ENCODE data around the gene UIMC1. TPM values are rescaled to one million over a fixed set of nuclear protein-coding genes. Genes with fewer than 3 reads are reported as not detected.
"Not testable (repeated sequence)": the region's sequence is repeated elsewhere in the genome, so short reads cannot be mapped to it uniquely, and the experiment has no call there.

Gene UIMC1
- total RNA-seq, 1 experiment from 2014 or later, result 38.4 TPM

DNA sequence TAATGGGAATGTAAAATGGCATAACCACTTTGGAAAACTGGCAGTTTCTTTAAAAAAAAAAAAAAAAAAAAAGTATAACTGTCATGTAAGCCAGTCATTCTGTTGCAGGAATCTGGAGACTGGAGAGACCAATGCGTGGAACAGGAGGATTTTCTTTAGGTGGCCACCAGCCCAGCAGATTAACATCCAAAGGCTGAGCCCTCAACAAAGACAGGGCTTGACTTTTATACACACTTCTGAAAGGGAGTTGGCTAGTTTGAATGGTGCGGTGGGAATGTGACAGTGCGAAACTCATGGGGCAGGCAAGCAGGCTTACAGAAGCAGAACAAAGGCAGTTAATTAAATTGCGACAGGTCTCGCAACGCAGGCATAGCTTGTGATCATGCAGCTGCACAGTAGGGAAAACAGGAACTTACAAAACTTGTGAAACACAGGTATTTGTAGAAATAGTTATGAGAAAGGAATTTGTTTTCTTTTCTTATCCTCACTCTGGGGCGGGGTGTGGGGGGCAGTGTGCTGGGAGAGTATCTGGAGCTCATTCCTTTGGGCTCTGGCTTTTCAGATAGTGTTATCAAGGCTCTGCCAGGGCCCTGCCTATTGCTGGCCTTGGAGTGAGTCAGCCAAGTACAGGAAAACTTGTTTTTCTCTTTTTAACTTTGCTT is 12.0 kb downstream of the UIMC1 start:
- Histone ChIP-seq H3K27me3 (ENCODE audit: insufficient read depth, low read length) (no peaks in the 10 kb centered on the region), H3K36me3 (ENCODE audit: control insufficient read depth in 1 of 2, insufficient read depth in 2 of 2, low read length in 2 of 2) (0 out of 4 replicates have a peak, but pooled peaks cover 0 to 8% of the 10 kb centered on the region in 2 experiments), H3K9me2 (ENCODE audit: insufficient read depth) (no peaks in the 10 kb centered on the region), H3K79me2 (ENCODE audit: insufficient read depth, low read length) (peaks cover 98% of the 10 kb centered on the region), H4K20me1 (ENCODE audit: insufficient read depth) (no peaks in the 10 kb centered on the region), H3K4me3 (replicated peaks in 1 of 2; ENCODE audit: low read depth in 1 of 2, low read length in 2 of 2) (no peak overlapping the region), H3K4me1 (ENCODE audit: control insufficient read depth in 1 of 2, insufficient read depth in 2 of 2, low read length in 2 of 2) (peaks cover 0 to 8% of the 10 kb centered on the region in 2 experiments; a peak in 2 of 4 replicates), H3K4me2 (ENCODE audit: low read length) (no peak overlapping the region), H3K9me3 (ENCODE audit: control insufficient read depth in 1 of 2, insufficient read depth in 1 of 2, low read depth in 1 of 2, low read length in 2 of 2) (no peaks in the 10 kb centered on the region; a peak in 1 of 4 replicates), H2AFZ (ENCODE audit: low read depth, low read length, poor library complexity, severe bottlenecking) (no peak overlapping the region), H3K27ac (ENCODE audit: low read depth, low read length) (no peak overlapping the region), H3K9ac (ENCODE audit: low read length) (no peak overlapping the region)
- no peak for DNase-seq (ENCODE audit: low read depth, low spot score)
- intact Hi-C loops (cut with micrococcal nuclease), result no loop called here
- no TSS peak for BruUV-seq (replicated peaks)
- ChIA-PET CTCF (no interaction called here), RAD21 (ENCODE audit: low non-redundant PET in 1 of 2, low total read pairs in 2 of 2, uncharacterized antibody in 2 of 2, unreplicated experiment in 2 of 2) (no interaction called here), POLR2A (interaction anchor here (0.6 kb wide), 1 partner anchor 92 kb away, joined by 4 read pairs; the partner anchor contains the start of gene FGFR4)
- TF ChIP-seq, protein P1, sequence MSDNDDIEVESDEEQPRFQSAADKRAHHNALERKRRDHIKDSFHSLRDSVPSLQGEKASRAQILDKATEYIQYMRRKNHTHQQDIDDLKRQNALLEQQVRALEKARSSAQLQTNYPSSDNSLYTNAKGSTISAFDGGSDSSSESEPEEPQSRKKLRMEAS (IDR thresholded peaks at IDR 0.05), result no peak
- TF ChIP-seq CBX3 (IDR thresholded peaks at IDR 0.05; ENCODE audit: low read depth), result peak; percentile 80; the same call in 1 of the 2 replicates
- ATAC-seq, result no peak

DNA sequence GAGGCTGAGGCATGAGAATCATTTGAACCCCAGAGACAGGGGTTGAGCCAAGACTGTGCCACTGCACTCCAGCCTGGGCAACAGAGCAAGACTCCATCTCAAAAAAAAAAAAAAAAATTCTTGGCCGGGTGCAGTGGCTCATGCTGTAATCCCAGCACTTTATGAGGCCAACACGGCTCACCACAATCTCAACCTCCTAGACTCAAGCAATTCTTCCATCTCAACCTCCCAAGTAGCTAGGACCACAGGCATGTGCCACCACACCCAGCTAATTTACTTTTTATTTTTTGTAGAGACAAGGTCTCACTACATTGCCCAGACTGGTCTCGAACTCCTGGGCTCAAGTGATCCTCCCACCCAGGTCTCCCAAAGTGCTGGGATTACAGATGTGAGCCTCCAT is 13.5 kb downstream of the UIMC1 start:
- H3K4me3 ChIP-seq (replicated peaks in 1 of 2; ENCODE audit: low read depth in 1 of 2, low read length in 2 of 2); H3K27me3 ChIP-seq (ENCODE audit: insufficient read depth, low read length); ATAC-seq; H3K36me3 ChIP-seq (ENCODE audit: control insufficient read depth in 1 of 2, insufficient read depth in 2 of 2, low read length in 2 of 2); H3K4me2 ChIP-seq (ENCODE audit: low read length); H3K4me1 ChIP-seq (ENCODE audit: control insufficient read depth in 1 of 2, insufficient read depth in 2 of 2, low read length in 2 of 2); H3K27ac ChIP-seq (ENCODE audit: low read depth, low read length); POLR2A ChIA-PET; H2AFZ ChIP-seq (ENCODE audit: low read depth, low read length, poor library complexity, severe bottlenecking); H3K9me3 ChIP-seq (ENCODE audit: control insufficient read depth in 1 of 2, insufficient read depth in 1 of 2, low read depth in 1 of 2, low read length in 2 of 2); H3K9ac ChIP-seq (ENCODE audit: low read length); H4K20me1 ChIP-seq (ENCODE audit: insufficient read depth); H3K9me2 ChIP-seq (ENCODE audit: insufficient read depth); RAD21 ChIA-PET (ENCODE audit: low non-redundant PET in 1 of 2, low total read pairs in 2 of 2, uncharacterized antibody in 2 of 2, unreplicated experiment in 2 of 2); intact Hi-C loops (cut with micrococcal nuclease); DNase-seq (ENCODE audit: low read depth, low spot score); BruUV-seq (replicated peaks): not testable (repeated sequence)
- CTCF ChIA-PET, result interaction anchor here (0.7 kb wide), 1 partner anchor 26 kb away, joined by 3 read pairs; no protein-coding TSS in a partner anchor
- peaks cover 98% of the 10 kb centered on the region for H3K79me2 ChIP-seq (ENCODE audit: insufficient read depth, low read length)

Measured in HCT116 (cell line).